ENCODE results near the gene ITPA.
A peak's percentile ranks its signal among the peaks of the same experiment; 100 is the strongest.

Gene ITPA

GRCh38 chr20:3167738-3168078, 41.6 kb upstream of the ITPA start:
- TF ChIP-seq MAX (IDR thresholded peaks at IDR 0.05; ENCODE audit: low read depth, low read length): no peak
- DNase-seq (ENCODE audit: low read depth): no peak
- no peak overlapping the region for H3K4me3 ChIP-seq (ENCODE audit: low read depth, low read length)

GRCh38 chr20:3168079-3168828, 41.0 kb upstream of the ITPA start:
- H3K4me3 ChIP-seq (ENCODE audit: low read depth, low read length): no peak overlapping the region
- DNase-seq (ENCODE audit: low read depth): no peak
- TF ChIP-seq CTCF (IDR thresholded peaks at IDR 0.05; ENCODE audit: low read depth, low read length) (no peak), MYC (IDR thresholded peaks at IDR 0.05; ENCODE audit: low read depth, low read length) (no peak), MAX (IDR thresholded peaks at IDR 0.05; ENCODE audit: low read depth, low read length) (no peak), POLR2A (IDR thresholded peaks at IDR 0.05; ENCODE audit: extremely low read depth, insufficient read length) (no peak)

GRCh38 chr20:3168829-3169590, 40.3 kb upstream of the ITPA start:
- no peak overlapping the region for H3K4me3 ChIP-seq (ENCODE audit: low read depth, low read length)
- TF ChIP-seq MYC (IDR thresholded peaks at IDR 0.05; ENCODE audit: low read depth, low read length): no peak
- no peak for TF ChIP-seq MAX (IDR thresholded peaks at IDR 0.05; ENCODE audit: low read depth, low read length)
- TF ChIP-seq CTCF (IDR thresholded peaks at IDR 0.05; ENCODE audit: low read depth, low read length): no peak
- TF ChIP-seq POLR2A (IDR thresholded peaks at IDR 0.05; ENCODE audit: extremely low read depth, insufficient read length): no peak
- no peak for DNase-seq (ENCODE audit: low read depth)

GRCh38 chr20:3171391-3172125, 37.7 kb upstream of the ITPA start:
- TF ChIP-seq MAX (IDR thresholded peaks at IDR 0.05; ENCODE audit: low read depth, low read length): no peak
- DNase-seq (ENCODE audit: low read depth): no peak

GRCh38 chr20:3172126-3172932, 37.0 kb upstream of the ITPA start:
- TF ChIP-seq MAX (IDR thresholded peaks at IDR 0.05; ENCODE audit: low read depth, low read length) (no peak), CTCF (IDR thresholded peaks at IDR 0.05; ENCODE audit: low read depth, low read length) (no peak), MYC (IDR thresholded peaks at IDR 0.05; ENCODE audit: low read depth, low read length) (no peak), POLR2A (IDR thresholded peaks at IDR 0.05; ENCODE audit: extremely low read depth, insufficient read length) (no peak)
- no peak for DNase-seq (ENCODE audit: low read depth)
- no peak overlapping the region for H3K4me3 ChIP-seq (ENCODE audit: low read depth, low read length)

More at GRCh38 chr20:3171391-3172125, 37.7 kb upstream of the ITPA start:
- H3K4me3 ChIP-seq (ENCODE audit: low read depth, low read length): no peak overlapping the region

GRCh38 chr20:3172933-3173609, 36.2 kb upstream of the ITPA start, which contains the start of gene LZTS3:
TSS of gene LZTS3 (minus strand) at chr20:3173549. CDS start at chr20:3167163, 6,386 bp downstream.
- DNase-seq (ENCODE audit: low read depth): peak; percentile 74
- TF ChIP-seq CTCF (IDR thresholded peaks at IDR 0.05; ENCODE audit: low read depth, low read length) (no peak), POLR2A (IDR thresholded peaks at IDR 0.05; ENCODE audit: extremely low read depth, insufficient read length) (peak; percentile 11), MYC (IDR thresholded peaks at IDR 0.05; ENCODE audit: low read depth, low read length) (0 out of 2 replicates have a peak, but pooled peaks have one; percentile 18), MAX (IDR thresholded peaks at IDR 0.05; ENCODE audit: low read depth, low read length) (peak; percentile 34; the same call in 1 of the 2 replicates)
- peak within 1 kb of the TSS; percentile 63 for H3K4me3 ChIP-seq (ENCODE audit: low read depth, low read length)

Data from NB4 (cell line).